GM21381 (cell line): ENCODE measurements around the gene ZFP37.
"Not testable (repeated sequence)": the region's sequence is repeated elsewhere in the genome, so short reads cannot be mapped to it uniquely, and the experiment has no call there.

Experiments used
- ATAC-seq: cut with Tn5 transposase; IDR thresholded peaks from one replicate; pipeline ENCODE4 v1.9.1; 2021; ENCODE audit warnings: mild to moderate bottlenecking, moderate library complexity; ENCODE audit not compliant: unreplicated experiment

Gene ZFP37

DNA sequence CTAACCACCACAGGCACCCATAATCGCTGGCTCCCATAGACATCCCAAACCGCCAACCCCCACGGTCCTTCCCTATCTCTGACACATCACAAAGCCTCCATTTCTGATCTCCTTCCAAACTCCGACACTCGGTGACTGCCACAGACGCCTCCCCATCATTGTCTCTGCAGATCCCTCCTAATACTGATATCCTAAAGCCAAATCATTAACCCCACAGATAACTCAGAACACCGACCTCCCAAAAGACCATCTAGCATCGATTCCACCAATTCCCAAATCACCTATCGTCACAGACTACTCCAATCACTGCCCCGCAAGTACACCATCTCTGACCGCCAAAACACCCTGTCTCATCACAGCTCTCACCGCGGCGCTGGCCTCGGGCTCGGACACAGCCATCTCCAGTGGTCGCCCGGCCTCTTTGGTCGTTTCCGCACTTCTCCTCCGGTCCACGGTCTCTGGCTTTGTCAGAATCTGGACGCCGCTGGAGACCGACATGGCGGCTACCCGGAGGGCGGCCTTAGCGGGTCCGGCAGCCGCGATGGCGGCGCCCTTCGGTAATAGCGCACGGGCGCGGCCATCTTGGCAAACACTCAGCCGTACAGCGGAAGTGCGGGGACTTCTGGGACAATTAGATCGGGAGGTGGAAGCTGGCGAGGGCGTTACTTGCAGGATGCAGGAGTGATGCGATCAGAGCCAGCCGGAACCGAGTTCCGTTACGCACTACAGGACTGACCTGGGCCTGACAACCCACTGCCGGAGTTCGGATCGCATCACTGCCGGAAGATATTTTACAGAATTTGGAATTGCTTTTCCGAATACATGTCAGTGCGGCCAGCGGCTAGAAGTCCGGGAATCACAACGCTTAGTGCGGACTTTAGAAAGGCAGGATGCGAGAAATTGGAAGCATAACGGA, at the start of gene ZFP37:
Gene ZFP37, minus strand, starts transcription at position 534 of the 916 bp plus-strand sequence. Its CDS starts 36 bp downstream, at position 498.
- peak; percentile 94 for ATAC-seq

DNA sequence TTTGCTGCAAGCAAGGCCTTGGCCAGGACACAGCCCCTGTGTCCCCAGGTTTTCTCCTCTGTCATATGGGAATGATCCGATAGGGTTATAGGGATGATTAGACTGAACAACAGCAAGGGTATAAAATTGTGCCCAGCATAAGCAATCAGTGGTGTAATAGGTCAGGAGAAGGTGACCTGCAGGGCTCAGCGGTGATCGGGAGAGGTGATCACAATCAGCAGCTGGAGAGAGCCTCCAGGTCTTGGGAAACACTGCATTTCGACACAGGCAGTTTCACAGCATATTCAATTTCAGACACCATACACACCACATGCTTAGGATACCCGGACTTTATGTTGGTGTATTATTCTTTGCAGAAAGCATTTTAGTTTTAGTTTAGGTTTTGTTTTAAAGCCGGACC, 48.8 kb upstream of the ZFP37 start:
- not testable (repeated sequence) for ATAC-seq

DNA sequence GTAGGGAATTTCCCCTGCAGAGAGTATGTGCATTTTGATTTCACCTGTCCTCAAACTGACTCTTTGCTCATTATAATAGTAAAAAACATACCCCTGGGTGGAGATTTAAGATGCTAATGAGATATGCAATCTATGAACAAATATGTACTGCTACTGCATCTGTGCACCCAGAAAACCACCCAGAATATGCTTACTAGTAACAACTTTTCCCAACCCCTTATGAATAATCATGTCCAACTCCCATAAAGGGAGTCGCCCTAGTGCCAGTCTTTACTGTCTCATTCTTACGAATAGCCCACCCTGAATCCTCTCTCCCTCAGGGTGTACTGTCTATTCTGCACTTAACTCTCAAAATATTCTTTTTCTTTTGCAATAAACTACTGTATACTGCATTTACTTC, 39.0 kb upstream of the ZFP37 start:
- ATAC-seq, result no peak

DNA sequence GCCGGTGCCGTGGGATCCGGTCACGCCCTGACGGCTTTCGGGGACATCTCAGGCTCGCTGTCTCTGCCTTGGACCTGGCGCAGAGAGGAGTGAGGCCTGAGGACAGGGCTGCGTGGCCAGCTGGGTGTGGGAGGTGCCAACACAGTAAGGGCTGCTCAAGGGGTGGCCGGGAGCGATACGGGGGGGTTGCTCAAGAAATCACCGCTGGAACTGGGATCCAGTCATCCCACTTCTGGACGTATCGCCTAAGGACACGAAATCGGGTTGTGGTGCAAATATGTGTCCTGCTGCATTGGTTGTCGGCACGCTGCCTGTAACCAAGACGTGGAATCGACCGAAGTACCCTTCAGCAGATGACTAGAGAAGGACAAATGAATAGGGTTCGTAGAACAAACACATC, 33.4 kb upstream of the ZFP37 start:
- not testable (repeated sequence) for ATAC-seq

DNA sequence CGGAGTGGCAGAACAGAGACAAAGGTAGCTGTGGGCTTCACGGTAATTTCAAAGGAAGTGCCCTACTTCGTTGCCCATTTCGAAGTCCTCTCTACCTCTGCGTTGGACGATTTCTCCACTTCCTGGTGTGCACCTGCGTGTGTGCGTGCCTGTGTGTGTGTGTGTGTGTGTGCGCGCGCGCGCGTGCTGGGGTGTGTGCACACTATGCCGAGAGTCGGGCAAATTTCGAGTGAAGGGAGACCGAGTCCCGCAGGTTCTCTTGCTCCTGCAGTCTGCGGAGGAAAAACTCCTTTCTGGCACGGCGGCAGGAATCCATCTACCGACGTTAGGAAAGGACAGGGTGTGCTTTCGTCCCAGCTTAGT, 32.6 kb upstream of the ZFP37 start:
- not testable (repeated sequence) for ATAC-seq

DNA sequence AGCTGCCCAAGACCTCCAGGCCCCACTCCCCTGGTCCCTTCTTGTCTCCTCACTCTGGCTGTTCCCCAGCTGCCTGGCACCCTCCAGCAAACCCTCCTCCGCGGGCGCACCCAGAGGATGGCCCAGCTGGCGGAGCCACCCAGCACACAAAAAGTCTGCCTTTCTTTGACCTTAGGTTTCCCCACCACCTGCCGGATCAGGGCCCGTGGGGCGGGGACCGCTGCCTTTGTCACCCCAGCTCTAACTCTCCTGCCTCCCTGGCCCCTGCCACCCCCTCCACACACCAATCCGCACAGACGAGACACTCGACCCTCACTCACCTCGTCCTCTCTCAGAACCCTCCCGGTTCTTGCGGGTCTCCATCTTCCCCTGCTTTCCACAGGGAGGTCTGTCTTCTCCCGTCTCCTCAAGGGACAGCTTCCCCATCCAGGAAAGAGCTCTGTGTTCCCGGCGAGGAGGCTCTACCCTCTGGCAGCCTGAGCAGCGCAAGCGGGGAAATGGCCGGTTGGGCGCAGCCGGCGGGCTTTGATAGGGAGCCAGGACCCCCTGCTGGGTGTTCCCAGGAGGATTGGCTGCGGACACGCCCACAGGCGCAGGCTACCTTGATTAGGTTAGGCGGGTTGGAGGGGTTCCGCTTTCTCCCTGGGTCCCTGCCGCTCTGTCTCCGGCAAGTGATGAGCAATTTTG, 32.1 kb upstream of the ZFP37 start:
- not testable (repeated sequence) for ATAC-seq

DNA sequence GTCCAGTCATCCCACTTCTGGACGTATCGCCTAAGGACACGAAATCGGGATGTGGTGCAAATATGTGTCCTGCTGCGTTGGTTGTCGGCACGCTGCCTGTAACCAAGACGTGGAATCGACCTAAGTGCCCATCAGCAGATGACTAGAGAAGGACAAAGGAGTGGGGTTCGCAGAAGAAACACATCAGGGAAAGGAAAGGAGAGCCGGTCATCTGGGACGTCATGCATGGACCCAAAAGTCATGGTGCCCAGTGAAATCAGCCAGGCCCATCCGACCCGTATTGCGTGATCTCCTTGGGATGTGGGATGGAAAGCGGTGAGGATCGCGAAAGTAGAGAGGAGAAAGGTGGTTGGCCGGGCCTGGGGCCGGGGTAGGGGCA, 6.4 kb upstream of the ZFP37 start:
- ATAC-seq, result not testable (repeated sequence)

DNA sequence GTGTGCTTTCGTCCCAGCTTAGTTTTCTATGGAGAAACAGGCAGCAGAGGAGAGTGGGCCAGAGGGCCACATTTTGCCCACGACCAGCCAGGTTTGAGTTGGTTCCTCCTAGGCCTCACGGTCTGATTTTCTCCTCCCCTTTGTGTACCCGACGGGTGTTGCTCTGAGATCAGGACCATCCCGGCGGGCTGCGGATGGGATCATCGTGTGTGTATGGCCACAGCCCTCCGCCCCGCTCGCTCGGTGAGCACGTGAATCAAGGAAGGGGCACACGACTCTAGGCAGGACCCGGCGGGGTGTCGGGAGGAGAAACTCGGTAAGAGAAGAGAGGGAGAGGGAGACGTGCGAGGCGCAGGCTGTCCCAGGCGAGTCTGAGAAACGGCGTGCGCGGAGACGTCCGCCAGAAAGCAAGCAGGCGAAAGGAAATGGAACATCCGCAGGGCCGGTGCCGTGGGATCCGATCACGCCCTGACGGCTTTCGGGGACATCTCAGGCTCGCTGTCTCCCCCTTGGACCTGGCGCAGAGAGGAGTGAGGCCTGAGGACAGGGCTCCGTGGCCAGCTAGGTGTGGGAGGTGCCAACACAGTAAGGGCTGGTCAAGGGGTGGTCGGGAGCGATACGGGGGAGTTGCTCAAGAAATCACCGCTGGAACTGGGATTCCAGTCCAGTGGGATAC, 5.9 kb upstream of the ZFP37 start:
- ATAC-seq, result not testable (repeated sequence)

DNA sequence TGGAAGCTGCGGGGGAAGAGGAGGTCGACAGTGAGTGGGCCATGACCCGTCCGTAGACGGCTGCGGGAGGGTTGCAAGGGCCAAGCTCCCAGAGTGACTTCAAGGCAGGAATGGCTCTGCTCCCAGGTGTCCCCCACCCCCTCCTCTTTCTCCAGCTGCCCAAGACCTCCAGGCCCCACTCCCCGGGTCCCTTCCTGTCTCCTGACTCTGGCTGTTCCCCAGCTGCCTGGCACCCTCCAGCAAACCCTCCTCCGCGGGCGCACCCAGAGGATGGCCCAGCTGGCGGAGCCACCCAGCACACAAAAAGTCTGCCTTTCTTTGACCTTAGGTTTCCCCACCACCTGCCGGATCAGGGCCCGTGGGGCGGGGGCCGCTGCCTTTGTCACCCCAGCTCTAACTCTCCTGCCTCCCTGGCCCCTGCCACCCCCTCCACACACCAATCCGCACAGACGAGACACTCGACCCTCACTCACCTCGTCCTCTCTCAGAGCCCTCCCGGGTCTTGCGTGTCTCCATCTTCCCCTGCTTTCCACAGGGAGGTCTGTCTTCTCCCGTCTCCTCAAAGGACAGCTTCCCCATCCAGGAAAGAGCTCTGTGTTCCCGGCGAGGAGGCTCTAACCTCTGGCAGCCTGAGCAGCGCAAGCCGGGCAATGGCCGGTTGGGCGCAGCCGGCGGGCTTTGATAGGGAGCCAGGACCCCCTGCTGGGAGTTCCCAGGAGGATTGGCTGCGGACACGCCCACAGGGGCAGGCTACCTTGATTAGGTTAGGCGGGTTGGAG, 4.7 kb upstream of the ZFP37 start:
- ATAC-seq, result not testable (repeated sequence)

DNA sequence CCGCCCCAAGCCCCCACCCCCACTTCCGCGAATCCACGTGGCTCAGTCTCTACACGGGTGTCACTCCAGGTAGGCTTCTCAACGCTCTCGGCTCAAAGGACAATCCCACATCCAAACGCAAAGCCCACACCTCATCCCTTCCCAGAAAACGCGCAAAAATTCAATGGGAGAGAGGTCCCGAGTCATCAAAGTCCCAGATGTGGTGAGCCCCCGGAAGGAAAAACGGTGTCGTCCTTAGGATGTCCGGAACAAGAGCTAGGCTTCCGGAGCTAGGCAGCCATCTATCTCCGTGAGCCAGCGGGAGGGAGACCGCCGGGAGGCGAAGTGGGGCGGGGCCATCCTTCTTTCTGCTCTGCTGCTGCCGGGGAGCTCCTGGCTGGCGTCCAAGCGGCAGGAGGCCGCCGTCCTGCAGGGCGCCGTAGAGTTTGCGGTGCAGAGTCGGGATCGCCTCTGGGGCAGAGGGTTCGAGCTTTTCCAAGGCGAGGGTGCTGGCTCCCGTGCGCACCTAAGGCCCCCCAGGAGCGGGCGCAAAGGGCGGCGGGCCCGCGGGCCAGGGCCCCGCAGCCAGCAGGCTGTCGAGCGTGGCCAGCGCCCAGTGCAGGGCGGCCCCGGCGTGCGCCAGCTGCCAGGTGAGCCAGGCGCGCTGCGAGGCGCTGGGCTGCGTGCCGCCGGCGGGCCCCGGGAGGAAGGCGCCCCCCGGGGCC, 3.2 kb upstream of the ZFP37 start:
- not testable (repeated sequence) for ATAC-seq

DNA sequence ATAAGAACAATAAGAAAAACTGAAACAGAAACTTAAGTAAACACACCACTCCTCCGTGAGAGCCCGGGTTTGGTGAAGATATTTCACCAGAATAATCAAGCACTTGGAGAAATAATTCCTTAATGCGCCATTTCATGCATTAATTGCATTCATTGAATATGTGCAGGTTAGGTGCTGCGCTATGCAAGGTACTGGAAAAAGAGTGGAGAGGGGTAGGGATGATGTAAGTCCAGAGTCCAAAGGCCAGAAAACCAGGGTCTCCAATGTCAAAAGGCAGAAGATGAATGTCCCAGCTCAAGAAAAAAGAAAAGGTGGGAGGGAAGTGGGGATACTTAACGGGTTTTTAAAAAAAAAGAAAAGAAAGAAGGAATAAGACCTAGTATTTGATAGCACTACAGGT, 669 bp upstream of the ZFP37 start:
- ATAC-seq, result no peak

DNA sequence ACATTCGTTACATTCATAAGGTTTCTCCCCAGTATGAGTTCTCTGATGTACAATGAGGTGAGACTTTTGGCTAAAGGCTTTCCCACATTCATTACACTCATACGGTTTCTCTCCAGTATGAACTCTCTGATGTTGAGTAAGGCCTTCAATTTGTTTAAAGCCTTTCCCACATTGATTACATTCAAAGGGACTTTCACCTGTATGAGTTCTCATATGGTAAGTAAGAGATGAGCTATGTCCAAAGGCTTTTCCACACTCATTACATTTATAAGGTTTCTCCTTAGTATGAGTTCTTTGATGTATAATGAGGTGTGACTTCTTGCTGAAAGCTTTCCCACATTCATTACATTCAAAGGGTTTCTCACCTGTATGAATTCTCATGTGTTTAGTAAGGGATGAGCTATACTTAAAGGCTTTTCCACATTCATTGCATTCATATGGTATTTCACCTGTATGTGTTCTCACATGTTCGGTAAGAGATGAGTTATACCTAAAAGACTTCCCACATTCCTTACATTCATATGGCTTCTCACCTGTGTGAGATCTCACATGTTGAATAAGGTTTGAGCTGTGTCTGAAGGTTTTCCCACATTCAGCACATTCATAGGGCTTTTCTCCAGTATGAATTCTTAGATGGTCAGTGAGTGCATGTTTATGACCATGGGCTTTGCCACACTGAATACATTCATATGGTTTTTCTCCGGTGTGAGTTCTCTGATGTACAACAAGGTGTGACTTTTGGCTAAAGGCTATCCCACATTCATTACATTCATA, 13.5 kb downstream of the ZFP37 start:
- no peak for ATAC-seq

DNA sequence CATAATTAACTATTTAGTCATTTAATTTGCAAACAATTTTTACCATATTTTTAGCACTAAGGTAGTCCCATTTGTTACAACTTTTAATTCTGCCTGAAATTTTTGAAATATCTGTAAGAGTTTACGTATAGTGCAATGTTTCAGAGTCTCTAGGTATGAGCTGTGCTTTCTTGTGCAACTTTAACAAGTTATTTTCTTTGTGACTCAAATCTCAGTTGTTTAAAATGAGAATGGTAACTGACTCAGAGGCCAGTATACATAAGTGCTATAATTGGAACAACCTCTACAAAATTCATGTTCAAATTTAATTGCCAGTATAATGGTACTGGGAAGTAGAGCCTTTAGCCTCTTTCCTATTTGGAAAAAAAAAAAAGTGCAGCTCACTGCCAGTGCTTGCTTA, 30.3 kb downstream of the ZFP37 start:
- ATAC-seq, result no peak

DNA sequence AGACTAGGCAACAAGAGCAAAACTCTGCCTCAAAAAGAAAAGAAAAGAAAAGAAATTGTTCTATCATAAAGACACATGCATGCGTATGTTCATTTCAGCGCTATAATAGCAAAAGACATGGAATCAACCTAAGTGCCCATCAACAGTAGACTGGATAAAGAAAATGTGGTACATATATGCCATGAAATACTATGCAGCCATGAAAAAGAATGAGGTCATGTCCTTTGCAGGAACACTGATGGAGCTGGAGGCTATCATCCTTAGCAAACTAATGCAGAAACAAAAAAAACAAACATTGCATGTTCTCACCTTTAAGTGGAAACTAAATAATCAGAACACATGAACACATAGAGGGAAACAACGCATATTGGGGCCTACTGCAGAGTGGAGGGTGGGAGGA, 38.3 kb downstream of the ZFP37 start:
- ATAC-seq, result no peak

DNA sequence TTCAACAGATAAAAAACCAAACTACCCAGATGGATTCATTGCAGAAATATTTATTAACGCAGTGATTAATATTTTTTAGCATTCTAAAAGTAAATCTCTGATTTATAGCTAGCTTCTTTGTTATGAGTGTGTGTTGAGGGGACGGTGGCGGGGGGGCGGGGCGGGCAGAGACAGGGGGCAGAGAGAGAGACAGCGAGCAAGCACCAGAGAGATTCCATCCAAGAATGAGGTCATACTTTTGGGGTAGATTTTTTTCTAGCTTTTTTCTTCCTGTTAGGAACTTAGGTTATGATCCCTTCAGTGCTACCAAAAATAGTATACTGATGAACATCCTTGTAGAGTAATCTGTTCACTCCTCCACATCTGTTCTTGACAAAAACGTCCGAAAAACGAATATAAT, 44.0 kb downstream of the ZFP37 start:
- ATAC-seq, result no peak

DNA sequence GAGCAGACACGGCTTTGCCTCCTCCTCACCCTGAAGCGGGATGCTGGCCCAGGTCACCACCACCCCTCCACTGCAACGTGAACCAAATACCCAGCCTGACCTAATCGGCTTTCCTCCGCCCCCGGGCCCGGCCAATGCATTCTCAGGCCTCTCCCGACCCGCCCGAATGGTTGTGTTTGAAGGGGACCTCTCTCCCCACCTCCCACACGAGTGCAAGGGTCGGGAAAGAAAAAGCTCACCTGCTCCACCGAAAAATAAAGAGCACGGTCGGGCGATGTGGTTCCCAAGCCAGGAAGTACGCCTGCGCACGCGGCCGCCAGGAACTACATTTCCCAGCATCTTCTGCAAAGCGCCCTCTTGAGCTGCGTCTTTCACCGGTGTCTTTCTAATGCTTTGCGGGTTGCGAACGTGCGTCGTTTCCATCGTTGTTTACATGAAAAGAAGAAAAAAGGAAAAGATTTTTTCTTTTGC, 44.6 kb downstream of the ZFP37 start, which contains the start of gene ZNF883:
Gene ZNF883, minus strand, starts transcription at position 282 of the 471 bp plus-strand sequence.
- no peak for ATAC-seq

DNA sequence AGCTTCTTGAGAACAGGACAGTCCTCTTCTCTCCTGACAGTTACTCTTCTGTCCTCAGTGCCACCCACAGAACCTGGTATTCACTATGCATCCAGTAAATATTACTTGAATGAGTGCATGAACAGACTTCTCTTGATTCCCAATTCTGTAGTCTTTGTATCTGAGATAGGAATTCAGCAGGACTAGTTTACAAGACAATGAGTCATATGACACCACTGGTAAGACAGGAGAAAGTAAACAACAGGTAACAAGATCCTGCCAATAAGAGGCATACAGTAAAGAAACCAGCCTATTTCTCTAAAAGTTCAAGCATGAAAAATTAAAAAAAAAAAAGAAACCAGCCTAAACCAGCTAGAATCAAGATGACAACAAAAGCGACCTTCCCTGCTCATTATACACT, 50.7 kb downstream of the ZFP37 start:
- ATAC-seq, result no peak

DNA sequence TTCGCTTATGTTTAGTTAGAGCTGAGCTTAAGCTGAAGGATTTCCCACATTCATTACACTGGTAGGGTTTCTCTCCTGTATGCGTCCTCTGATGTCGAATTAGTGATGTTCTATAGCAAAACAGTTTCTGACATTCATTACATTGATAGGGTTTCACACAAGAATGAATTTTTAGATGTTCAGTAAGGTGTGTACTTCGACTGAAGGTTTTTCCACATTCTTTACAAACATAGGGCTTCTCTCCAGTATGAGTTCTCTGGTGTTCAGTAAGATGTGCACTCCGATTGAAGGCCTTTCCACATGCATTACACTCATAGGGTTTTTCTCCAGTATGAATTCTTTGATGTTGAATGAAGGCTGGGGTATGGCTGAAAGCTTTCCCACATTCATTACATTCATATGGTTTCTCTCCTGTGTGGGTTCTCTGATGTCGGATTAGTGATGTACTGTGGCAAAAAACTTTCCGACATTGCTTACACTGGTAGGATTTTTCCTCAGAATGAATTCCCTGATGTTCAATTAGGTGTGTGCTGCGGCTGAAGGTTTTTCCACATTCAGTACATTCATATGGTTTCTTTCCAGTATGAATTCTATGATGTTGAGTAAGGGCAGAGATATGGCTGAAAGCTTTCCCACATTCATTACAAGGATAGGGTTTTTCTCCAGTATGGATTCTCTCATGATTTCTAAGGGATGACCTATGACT, 59.1 kb downstream of the ZFP37 start:
- ATAC-seq, result no peak
